K562 (cell line): ENCODE results near the gene SCN5A. TPM values are rescaled to one million over a fixed set of nuclear protein-coding genes. Genes with fewer than 3 reads are reported as not detected.

Experiments
- ATAC-seq: fragments of 200-7000 bp; cut with Tn5 transposase; 3 replicates; pipeline ENCODE4 v1.9.1; 2020; ENCODE audit warnings: moderate library complexity
- BruUV-seq: library from RNA; stranded (reverse); fragments of 400-500 nt; replicated peaks from 2 replicates; lab custom pipeline; 2021; lab: Mats Ljungman, UMichigan
- CTCF ChIA-PET: fragments of 300-600 bp; formaldehyde crosslinking; extraction: SDS; loops from one replicate; lab custom pipeline; 2021; ENCODE audit warnings: low intra/inter-chr PET ratio; lab: Yijun Ruan, JAX
- POLR2A ChIA-PET: fragments of 300-600, 350-650 bp; sonication (Branson Sonifier 250); formaldehyde crosslinking; extraction: SDS; loops from one replicate; lab custom pipeline; 2021; ENCODE audit warnings: antibody characterized with exemption, inconsistent platforms; lab: Yijun Ruan, JAX
- DNase-seq, 4 experiments: peaks; one replicate each; pipeline versions ENCODE4 v3.0.0 to v3.0.0-alpha.2; 2011 to 2018; ENCODE audit warnings: low spot score in 3 of 4, mixed read lengths in 3 of 4; ENCODE audit errors: extremely low read depth in 1 of 4
- FAIRE-seq: peaks from 2 replicates; lab custom pipeline; 2011; peaks lifted over from hg19 to GRCh38; lab: Jason Lieb, UNC
- H2AFZ ChIP-seq: 2 replicates; pipeline ENCODE4 v1.6.0; 2011; ENCODE audit warnings: low read depth, low read length, control low read depth, inconsistent platforms
- H3K27ac ChIP-seq: fragments of 200-600 bp; 3 replicates; pipeline ENCODE4 v1.8.0; 2011; ENCODE audit warnings: low read depth, mild to moderate bottlenecking, control low read depth, inconsistent platforms, low read length, moderate library complexity, mixed read lengths; ENCODE audit errors: extremely low read depth
- H3K27me3 ChIP-seq, 2 experiments: fragments of 300-600 bp in 1 of 2; 2 replicates in 1 of 2; 3 replicates in 1 of 2; pipeline versions ENCODE4 v1.6.0 to v1.8.0; 2011; ENCODE audit warnings: inconsistent platforms in 2 of 2, low read length in 2 of 2, mild to moderate bottlenecking in 1 of 2, mixed read lengths in 1 of 2, moderate library complexity in 1 of 2; ENCODE audit not compliant: control insufficient read depth in 2 of 2, insufficient read depth in 2 of 2
- H3K36me3 ChIP-seq: fragments of 300-600 bp; 3 replicates; pipeline ENCODE4 v1.8.0; 2011; ENCODE audit warnings: mild to moderate bottlenecking, low read length, inconsistent platforms; ENCODE audit not compliant: control insufficient read depth, insufficient read depth
- H3K4me1 ChIP-seq, 2 experiments: fragments of 200-600 bp in 1 of 2; replicated peaks in 1 of 2; 2 replicates in 1 of 2; 3 replicates in 1 of 2; pipeline versions ENCODE4 v1.5.1 to v1.8.0; 2011; ENCODE audit warnings: inconsistent platforms in 2 of 2, low read length in 2 of 2, mild to moderate bottlenecking in 1 of 2, mixed read lengths in 1 of 2, moderate library complexity in 1 of 2; ENCODE audit not compliant: control insufficient read depth in 2 of 2, insufficient read depth in 2 of 2
- H3K4me2 ChIP-seq: 2 replicates; pipeline ENCODE4 v1.6.1; 2011; ENCODE audit warnings: low read length, control low read depth, inconsistent platforms, mixed read lengths; ENCODE audit not compliant: insufficient read depth
- H3K4me3 ChIP-seq: fragments of 200-600 bp; sonication (generic), shearing (Covaris generic); 2 replicates; pipeline ENCODE4 v1.5.1; 2016; ENCODE audit warnings: control low read depth, inconsistent platforms
- H3K79me2 ChIP-seq: fragments of 200-600 bp; 3 replicates; pipeline ENCODE4 v1.8.0; 2011; ENCODE audit warnings: low read length, inconsistent platforms; ENCODE audit not compliant: control insufficient read depth, insufficient read depth
- H3K9ac ChIP-seq, 2 experiments: 2 replicates each; pipeline versions ENCODE4 v1.6.0 to v1.6.1; 2011; ENCODE audit warnings: low read depth in 2 of 2, low read length in 2 of 2, control low read depth in 1 of 2, inconsistent platforms in 1 of 2, mild to moderate bottlenecking in 1 of 2, mixed read lengths in 1 of 2; ENCODE audit not compliant: insufficient read depth in 1 of 2
- H3K9me1 ChIP-seq: one replicate; pipeline ENCODE4 v1.6.0; 2011; ENCODE audit warnings: inconsistent platforms, mild to moderate bottlenecking, low read length, moderate library complexity; ENCODE audit not compliant: control insufficient read depth, insufficient read depth
- H3K9me3 ChIP-seq: replicated peaks from 2 replicates; pipeline ENCODE4 v1.5.1; 2011; ENCODE audit warnings: low read depth, low read length, inconsistent platforms; ENCODE audit not compliant: control insufficient read depth, insufficient read depth
- H4K20me1 ChIP-seq: replicated peaks from 2 replicates; pipeline ENCODE4 v1.6.1; 2011; ENCODE audit warnings: low read length, inconsistent platforms, mixed read lengths; ENCODE audit not compliant: control insufficient read depth, insufficient read depth
- BACH1 ChIP-seq: fragments of 200-800 bp; sonication (Bioruptor generic); IDR thresholded peaks from 2 replicates; pipeline ENCODE4 v1.6.1; 2016; ENCODE audit warnings: missing genetic modification characterization, missing compliant biosample characterization
- BCOR ChIP-seq: fragments of 450-650 bp; IDR thresholded peaks from 2 replicates; pipeline ENCODE4 v1.6.1; 2016
- CBX3 ChIP-seq, 2 experiments: IDR thresholded peaks; 1 replicate in 1 of 2; 2 replicates in 1 of 2; pipeline ENCODE4 v1.6.1; 2012; ENCODE audit warnings: inconsistent platforms in 2 of 2, low read length in 2 of 2, borderline replicate concordance in 1 of 2, control low read depth in 1 of 2
- FOXA3 ChIP-seq, 2 experiments: fragments of 450-650 bp in 1 of 2; sonication (generic) in 1 of 2; formaldehyde crosslinking; IDR thresholded peaks in 1 of 2; conservative IDR thresholded peaks in 1 of 2; 2 replicates each; pipeline versions ENCODE4 v1.4.0 to v1.8.0; 2020 to 2022; ENCODE audit warnings: mild to moderate bottlenecking in 2 of 2, missing genetic modification reagents in 1 of 2
- TCF7 ChIP-seq: sonication (generic); IDR thresholded peaks from 2 replicates; pipeline ENCODE4 v1.6.1; 2016; ENCODE audit warnings: antibody characterized with exemption, borderline replicate concordance
- ZNF23 ChIP-seq: fragments of 250-450 bp; sonication (Bioruptor Pico); IDR thresholded peaks from 2 replicates; pipeline ENCODE4 v1.4.0; 2020; ENCODE audit warnings: mild to moderate bottlenecking
- ZNF436 ChIP-seq: fragments of 250-450, 450-650 bp; sonication (Bioruptor Pico); formaldehyde crosslinking; IDR thresholded peaks from 2 replicates; pipeline ENCODE4 v1.7.0; 2020; ENCODE audit warnings: mild to moderate bottlenecking
- ZNF766 ChIP-seq: fragments of 200-800 bp; sonication (Bioruptor generic); conservative IDR thresholded peaks from 2 replicates; pipeline ENCODE4 v1.6.1; 2016; ENCODE audit warnings: missing genetic modification characterization, missing compliant biosample characterization
- ZZZ3 ChIP-seq: fragments of 450-650 bp; IDR thresholded peaks from 2 replicates; pipeline ENCODE4 v1.6.1; 2016; ENCODE audit warnings: antibody characterized with exemption, mild to moderate bottlenecking, moderate library complexity
- WGBS: fragments of 100-300 bp; shearing (Covaris generic); methylation state at CpG from one replicate; pipeline ENCODE4 v1.1.6; 2016; ENCODE audit warnings: low coverage, mixed read lengths; ENCODE audit not compliant: insufficient coverage; ENCODE audit errors: missing lambda C conversion rate; 5-methylcytosine and 5-hydroxymethylcytosine counted together
- in situ Hi-C: fragments of 300-500 bp; cut with MboI; formaldehyde crosslinking; loops from 4 replicates; pipeline ENCODE4 v1.15.0; 2018; ENCODE audit warnings: inconsistent platforms, mixed read lengths
- intact Hi-C: fragments of 100-400 bp; cut with micrococcal nuclease; formaldehyde crosslinking; loops from 2 replicates; pipeline ENCODE4 v1.14.2; 2022
- polyA plus RNA-seq, 8 experiments: library from polyadenylated mRNA; depleted of rRNA in 4 of 8; stranded (reverse) in 5 of 8; unstranded in 3 of 8; fragments of >200 nt; fragmentation: Nextera tagmentation in 2 of 8; fragmentation: Illumina TruSeq in 1 of 8; extraction: Ambion mirVana in 2 of 8; extraction: Trizol in 1 of 8; gene quantifications; 2 replicates each; pipeline versions ENCODE4 v1.2.1 to v1.2.3, GENCODE V29; 2011 to 2014; ENCODE audit warnings: inconsistent platforms in 1 of 8, missing spikeins in 1 of 8
- total RNA-seq, 7 experiments: library from RNA; depleted of rRNA in 6 of 7; stranded (reverse); fragments of >200 nt in 6 of 7; fragmentation: Illumina TruSeq in 2 of 7; extraction: Trizol in 2 of 7; gene quantifications; 2 replicates each; pipeline versions ENCODE4 v1.2.1 to v1.2.3, GENCODE V29; 2011 to 2021; ENCODE audit warnings: low replicate concordance in 1 of 7
- TF ChIP-seq, protein P1 (sequence below): fragments of 450-650 bp; IDR thresholded peaks from 2 replicates; pipeline ENCODE4 v1.7.0; 2016; ENCODE audit warnings: borderline replicate concordance

The SCN5A gene
- total and polyA plus RNA-seq, 9 of the 15 experiments (the other 6 are each of a cell fraction or from before 2014, with no cell fraction given): 0.07 to 1.4 (median 0.21) TPM; not detected in 2

DNA sequence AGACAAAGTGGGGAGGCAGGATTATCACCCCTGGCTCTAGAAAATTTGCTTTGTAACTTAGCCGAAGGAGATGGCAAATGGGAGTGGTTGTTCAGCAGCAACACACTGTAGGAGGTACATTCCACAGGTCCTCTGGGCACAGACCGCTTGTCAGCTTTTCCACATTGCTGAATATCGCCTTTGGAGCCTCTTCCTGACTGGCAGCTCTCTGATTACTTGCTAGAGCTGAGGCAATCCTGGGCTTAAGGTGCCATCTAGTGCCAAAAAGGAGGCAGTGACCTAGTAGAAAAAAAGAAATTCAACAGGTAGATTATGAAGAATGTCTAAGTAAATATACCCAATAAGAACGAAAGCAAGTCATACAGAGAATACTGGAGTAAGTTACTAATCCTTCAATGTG, 13.1 kb upstream of the SCN5A start (continued):
- TF ChIP-seq CBX3 (IDR thresholded peaks at IDR 0.05; ENCODE audit: borderline replicate concordance in 1 of 2, low read length in 2 of 2): peak in 1 of 2 experiments; percentile 96; a peak in 2 of 3 replicates
- no peak for TF ChIP-seq TCF7
- TF ChIP-seq FOXA3 (CRISPR knock-in tag; conservative IDR thresholded peaks at IDR 0.05 in 1 of 2, IDR thresholded peaks at IDR 0.05 in 1 of 2): peak in 1 of 2 experiments; percentile 76; a peak in 2 of 4 replicates
- no peak for TF ChIP-seq ZZZ3

DNA sequence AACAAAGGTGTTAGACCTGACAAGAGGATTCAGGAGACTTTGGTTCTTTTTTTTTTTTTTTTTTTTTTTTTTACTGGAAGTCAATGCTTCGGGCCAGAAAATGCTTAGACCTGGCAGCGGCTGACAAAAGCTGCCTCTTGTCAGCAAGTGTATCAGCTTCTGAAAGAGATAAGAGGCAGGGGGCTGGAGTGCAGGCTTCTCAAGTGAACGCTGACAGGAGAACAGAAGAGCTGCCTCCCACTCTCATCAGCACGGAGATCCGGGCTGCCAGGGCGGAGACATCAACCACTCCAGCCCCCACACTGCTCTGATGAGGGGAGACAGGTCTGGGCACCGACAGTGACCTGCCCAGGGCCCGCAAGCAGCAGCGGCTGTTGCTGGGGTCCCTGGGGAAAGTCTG, 9.4 kb upstream of the SCN5A start:
- H3K27ac ChIP-seq: no peak overlapping the region
- intact Hi-C loops (loop anchor here (5.0 to 10.0 kb wide), 3 partner anchors 183 to 524 kb away; partner anchors contain the start of genes ACAA1 and MYD88), in situ Hi-C loops (loop anchor here (10.0 kb wide), 1 partner anchor 134 kb away; no protein-coding TSS in a partner anchor)
- H3K79me2 ChIP-seq: no peaks in the 10 kb centered on the region
- WGBS: under 1% methylated on average over 9 of the region's 9 CpGs
- DNase-seq (peak in 1 of 4 experiments; percentile 1), FAIRE-seq (no peak), ATAC-seq (no peak)
- no peaks in the 10 kb centered on the region for H3K9me3 ChIP-seq
- POLR2A ChIA-PET: interaction anchor here (0.6 kb wide), 1 partner anchor 574 kb away, joined by 4 read pairs; no protein-coding TSS in a partner anchor
- H4K20me1 ChIP-seq: no peaks in the 10 kb centered on the region
- no peak overlapping the region for H3K4me3 ChIP-seq
- peaks cover 3 to 5% of the 10 kb centered on the region in 2 experiments; a peak in 4 of 5 replicates for H3K4me1 ChIP-seq
- CTCF ChIA-PET: no interaction called here
- H3K9me1 ChIP-seq: no peaks in the 10 kb centered on the region
- TF ChIP-seq ZNF766 (CRISPR knock-in tag): no peak
- TF ChIP-seq, protein P1, sequence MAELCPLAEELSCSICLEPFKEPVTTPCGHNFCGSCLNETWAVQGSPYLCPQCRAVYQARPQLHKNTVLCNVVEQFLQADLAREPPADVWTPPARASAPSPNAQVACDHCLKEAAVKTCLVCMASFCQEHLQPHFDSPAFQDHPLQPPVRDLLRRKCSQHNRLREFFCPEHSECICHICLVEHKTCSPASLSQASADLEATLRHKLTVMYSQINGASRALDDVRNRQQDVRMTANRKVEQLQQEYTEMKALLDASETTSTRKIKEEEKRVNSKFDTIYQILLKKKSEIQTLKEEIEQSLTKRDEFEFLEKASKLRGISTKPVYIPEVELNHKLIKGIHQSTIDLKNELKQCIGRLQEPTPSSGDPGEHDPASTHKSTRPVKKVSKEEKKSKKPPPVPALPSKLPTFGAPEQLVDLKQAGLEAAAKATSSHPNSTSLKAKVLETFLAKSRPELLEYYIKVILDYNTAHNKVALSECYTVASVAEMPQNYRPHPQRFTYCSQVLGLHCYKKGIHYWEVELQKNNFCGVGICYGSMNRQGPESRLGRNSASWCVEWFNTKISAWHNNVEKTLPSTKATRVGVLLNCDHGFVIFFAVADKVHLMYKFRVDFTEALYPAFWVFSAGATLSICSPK: no peak
- no peak for TF ChIP-seq ZNF23 (CRISPR knock-in tag)
- TF ChIP-seq ZNF436 (CRISPR knock-in tag): no peak
- TF ChIP-seq BACH1 (tag): no peak
- TF ChIP-seq BCOR: no peak
- H3K27me3 ChIP-seq: peaks cover 3 to 29% of the 10 kb centered on the region in 2 experiments
- no peak overlapping the region for H3K9ac ChIP-seq
- H2AFZ ChIP-seq: no peak overlapping the region
- no TSS peak for BruUV-seq
- H3K36me3 ChIP-seq: no peaks in the 10 kb centered on the region
- H3K4me2 ChIP-seq: no peak overlapping the region
